Esophagus squamous epithelium (tissue), 4 donors: ENCODE results near the gene MINDY3.

Experiments used
- POLR2A ChIP-seq, 4 donors: fragments of 450-650 bp; IDR thresholded peaks; one replicate each; pipeline ENCODE4 v1.6.1; 2017; ENCODE audit warnings: antibody characterized with exemption in 4 of 4, mild to moderate bottlenecking in 4 of 4, moderate library complexity in 3 of 4
- TF ChIP-seq, protein P1 (sequence below), 6 experiments: fragments of 450-650 bp in 4 of 6; fragments of 200-600 bp in 2 of 6; sonication (generic) in 2 of 6; IDR thresholded peaks; one replicate each; pipeline ENCODE4 v1.5.1; 2016 to 2019; ENCODE audit warnings: antibody characterized with exemption in 6 of 6, mild to moderate bottlenecking in 4 of 6, moderate library complexity in 4 of 6

DNA sequence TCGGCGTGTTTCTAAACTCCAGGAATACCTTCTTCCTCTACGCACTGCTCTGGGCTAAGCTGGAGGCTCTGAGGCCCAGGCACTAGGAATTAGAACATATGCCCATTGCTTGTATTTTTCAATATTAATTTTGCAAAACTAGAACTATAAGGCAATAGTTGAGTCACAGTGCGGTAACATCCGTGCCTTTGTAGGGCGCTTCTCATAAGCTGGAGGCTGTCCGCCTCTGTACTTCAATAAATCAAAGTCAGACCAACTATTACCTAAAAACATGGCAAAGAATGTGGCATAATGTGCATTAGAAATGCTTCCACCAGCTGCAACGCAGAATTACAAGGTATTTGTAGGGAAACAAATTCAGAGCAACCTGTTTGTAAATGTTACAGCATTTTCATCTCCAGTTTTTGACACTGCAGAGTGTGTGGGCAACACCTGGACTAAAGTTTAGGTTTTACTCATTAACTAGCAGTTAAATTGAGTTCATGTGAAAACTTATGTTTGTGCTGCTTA lies 440 bp upstream of the MINDY3 start:
- TF ChIP-seq, protein P1, sequence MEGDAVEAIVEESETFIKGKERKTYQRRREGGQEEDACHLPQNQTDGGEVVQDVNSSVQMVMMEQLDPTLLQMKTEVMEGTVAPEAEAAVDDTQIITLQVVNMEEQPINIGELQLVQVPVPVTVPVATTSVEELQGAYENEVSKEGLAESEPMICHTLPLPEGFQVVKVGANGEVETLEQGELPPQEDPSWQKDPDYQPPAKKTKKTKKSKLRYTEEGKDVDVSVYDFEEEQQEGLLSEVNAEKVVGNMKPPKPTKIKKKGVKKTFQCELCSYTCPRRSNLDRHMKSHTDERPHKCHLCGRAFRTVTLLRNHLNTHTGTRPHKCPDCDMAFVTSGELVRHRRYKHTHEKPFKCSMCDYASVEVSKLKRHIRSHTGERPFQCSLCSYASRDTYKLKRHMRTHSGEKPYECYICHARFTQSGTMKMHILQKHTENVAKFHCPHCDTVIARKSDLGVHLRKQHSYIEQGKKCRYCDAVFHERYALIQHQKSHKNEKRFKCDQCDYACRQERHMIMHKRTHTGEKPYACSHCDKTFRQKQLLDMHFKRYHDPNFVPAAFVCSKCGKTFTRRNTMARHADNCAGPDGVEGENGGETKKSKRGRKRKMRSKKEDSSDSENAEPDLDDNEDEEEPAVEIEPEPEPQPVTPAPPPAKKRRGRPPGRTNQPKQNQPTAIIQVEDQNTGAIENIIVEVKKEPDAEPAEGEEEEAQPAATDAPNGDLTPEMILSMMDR (IDR thresholded peaks at IDR 0.05), result no peak
- TF ChIP-seq POLR2A (IDR thresholded peaks at IDR 0.05), result no peak
